HG02623 (cell line): ENCODE measurements around the gene STAT5A.
"Not testable (repeated sequence)": the region's sequence is repeated elsewhere in the genome, so short reads cannot be mapped to it uniquely, and the experiment has no call there.

Source experiments
- ATAC-seq: cut with Tn5 transposase; IDR thresholded peaks from one replicate; pipeline ENCODE4 v1.9.1; 2021; ENCODE audit warnings: moderate library complexity; ENCODE audit not compliant: unreplicated experiment

Gene STAT5A

DNA sequence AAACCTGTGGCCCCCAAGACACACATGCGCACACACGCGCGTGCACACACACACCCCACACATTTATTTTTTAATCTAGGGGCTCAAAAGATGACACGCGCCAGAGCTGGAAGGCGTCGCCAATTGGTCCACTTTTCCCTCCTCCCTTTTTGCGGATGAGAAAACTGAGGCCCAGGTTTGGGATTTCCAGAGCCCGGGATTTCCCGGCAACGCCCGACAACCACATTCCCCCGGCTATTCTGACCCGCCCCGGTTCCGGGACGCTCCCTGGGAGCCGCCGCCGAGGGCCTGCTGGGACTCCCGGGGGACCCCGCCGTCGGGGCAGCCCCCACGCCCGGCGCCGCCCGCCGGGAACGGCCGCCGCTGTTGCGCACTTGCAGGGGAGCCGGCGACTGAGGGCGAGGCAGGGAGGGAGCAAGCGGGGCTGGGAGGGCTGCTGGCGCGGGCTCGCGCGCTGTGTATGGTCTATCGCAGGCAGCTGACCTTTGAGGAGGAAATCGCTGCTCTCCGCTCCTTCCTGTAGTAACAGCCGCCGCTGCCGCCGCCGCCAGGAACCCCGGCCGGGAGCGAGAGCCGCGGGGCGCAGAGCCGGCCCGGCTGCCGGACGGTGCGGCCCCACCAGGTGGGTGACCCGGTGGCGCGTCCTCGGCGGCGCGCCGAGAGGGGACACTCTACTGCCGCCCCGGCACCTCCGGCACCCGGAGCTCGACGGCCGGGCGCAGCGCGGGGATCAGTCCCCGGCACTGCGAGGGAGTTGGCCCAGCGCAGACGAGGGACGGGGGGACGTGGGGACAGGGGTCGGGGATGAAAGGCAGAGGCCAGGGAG lies at the start of gene STAT5A:
STAT5A (plus strand) TSS at position 522 of the 826 bp plus-strand sequence. CDS start 914 bp downstream, outside the sequence.
- peak; percentile 32 for ATAC-seq

DNA sequence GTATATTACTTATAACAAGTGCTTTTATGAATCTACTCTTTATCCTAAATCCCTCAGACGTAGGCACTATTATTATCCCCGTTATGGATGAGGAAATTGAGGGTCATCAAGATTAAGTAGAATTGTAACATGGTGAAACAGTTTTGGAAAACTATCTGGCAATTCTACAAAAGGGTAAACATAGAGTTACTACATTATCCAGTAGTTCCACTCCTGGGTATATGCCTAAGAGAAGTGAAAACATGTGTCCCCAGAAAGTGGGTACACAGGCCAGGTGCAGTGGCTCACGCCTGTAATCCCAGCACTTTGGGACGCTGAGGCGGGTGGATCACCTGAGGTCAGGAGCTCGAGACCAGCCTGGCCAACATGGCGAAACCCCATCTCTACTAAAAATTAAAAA lies 48.7 kb upstream of the STAT5A start:
- not testable (repeated sequence) for ATAC-seq

DNA sequence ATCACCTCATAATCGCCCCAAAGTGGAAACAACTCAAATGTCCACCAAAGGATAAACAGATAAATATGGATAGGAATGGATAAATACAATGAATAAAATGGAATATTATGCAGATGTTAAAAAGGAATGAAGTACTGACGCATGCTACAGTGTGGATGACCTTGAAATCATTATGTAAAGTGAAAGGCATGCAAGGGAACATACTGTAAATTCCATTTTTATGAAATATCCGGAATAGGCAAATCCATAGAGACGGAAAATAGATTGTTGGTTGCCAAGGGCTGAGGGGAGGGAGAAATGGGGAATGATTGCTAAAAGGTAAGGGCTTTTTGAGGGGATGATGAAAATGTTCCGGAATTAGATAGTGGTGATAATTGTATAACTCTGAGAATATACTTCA lies 48.1 kb upstream of the STAT5A start:
- ATAC-seq = no peak

DNA sequence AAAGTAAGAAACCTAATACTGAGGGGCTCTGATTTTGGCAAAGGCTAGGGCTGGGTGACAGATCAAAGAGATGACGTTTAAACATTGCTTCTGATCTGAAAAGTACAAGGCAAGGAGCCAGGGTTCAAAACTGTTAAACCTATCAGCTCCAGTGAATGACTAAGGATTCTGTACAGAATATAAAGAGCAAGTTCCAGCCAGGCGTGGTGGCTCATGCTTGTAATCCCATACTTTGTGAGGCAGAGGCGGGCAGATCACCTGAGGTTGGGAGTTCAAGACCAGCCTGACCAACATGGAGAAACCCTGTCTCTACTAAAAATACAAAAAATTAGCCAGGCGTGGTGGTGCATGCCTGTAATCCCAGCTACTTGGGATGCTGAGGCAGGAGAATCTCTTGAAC lies 47.4 kb upstream of the STAT5A start:
- not testable (repeated sequence) for ATAC-seq

DNA sequence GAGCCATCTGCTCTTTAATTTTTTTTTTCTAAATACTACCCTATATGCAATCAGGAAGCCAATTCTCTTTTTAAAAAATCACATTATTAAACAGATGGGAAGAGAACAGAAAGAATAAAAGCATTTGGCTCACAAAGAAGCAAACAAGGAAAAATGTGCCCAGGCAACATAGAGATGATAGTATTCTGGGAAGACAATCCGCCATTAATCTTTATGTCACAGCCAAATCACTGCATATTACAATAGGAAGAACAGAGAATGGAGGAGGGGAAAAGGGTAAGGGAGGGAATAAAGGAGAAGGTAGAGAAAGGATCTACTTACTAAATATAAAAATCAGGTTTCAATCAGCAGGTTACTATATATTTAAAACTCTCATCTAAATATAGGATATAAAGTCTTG lies 46.4 kb upstream of the STAT5A start:
- no peak for ATAC-seq

DNA sequence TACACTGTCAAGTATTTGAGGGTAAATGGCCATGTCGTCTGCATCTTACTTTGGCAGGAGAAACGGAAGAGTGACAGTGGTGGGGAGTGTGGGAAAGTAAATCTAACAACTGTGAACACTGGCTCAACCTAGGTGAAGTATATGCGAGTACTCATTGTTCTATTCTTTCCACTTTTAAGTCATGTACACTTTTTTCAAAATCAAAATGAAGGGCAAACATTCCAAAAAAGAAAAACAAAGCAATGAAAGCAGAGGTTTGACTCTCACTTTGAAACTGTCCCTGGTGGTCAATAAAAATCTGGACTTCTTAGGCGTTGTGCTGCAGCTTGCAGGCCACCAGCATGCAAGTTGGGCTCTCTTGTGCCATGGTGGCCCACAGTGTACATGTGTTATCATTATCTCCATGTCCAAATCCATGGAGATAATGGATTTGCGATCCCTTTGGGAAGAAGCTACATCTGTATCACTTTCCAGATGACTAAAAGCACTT lies 44.8 kb upstream of the STAT5A start:
- no peak for ATAC-seq

DNA sequence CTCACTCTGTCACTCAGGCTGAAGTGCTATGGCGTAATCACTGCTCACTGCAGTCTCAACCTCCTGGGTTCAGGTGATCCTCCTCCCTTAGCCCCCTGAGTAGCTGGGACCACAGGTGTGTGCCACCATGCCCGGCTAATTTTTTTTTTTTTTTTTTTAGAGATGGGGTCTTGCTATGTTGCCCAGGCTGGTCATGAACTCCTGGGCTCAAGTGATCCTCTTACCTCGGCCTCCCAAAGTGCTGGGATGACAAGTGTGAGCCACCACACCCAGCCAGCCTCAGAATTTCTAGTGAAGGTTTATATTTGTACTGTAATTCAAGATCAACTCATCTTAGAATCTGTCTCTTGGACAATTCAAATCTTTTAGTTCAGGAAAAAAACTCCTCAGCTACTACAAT lies 44.2 kb upstream of the STAT5A start:
- ATAC-seq = not testable (repeated sequence)

DNA sequence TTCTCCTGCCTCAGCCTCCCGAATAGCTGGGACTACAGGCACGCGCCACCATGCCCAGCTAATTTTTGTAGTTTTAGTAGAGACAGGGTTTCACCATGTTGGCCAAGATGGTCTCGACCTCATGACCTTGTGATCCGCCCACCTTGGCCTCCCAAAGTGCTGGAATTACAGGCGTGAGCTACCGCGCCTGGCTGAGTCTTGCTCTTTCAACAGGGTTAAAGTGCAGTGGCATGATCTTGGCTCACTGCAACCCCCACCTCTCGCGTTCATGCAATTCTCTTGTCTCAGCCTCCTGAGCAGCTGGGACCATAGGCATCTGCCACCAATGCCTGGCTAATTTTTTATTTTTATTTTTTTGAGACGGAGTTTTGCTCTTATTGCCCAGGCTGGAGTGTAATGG lies 43.1 kb upstream of the STAT5A start:
- not testable (repeated sequence) for ATAC-seq

DNA sequence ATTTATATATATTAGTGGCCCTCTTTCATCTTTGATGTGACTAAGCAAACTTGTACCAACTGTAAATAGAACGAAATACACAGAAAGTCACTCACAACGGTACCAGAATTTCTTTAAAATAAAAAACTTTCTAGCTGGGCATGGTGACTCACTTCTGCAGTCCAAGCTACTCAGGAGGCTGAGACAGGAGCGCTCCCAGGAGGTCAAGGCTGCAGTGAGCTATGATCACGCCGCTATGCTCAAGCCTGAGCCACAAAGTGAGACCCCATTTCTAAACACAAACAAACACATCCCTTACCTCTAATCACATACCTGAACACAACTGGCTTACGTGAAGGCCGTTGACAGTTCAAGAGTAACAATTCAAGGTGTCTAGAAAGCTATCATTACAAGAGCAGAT lies 41.8 kb upstream of the STAT5A start:
- no peak for ATAC-seq

DNA sequence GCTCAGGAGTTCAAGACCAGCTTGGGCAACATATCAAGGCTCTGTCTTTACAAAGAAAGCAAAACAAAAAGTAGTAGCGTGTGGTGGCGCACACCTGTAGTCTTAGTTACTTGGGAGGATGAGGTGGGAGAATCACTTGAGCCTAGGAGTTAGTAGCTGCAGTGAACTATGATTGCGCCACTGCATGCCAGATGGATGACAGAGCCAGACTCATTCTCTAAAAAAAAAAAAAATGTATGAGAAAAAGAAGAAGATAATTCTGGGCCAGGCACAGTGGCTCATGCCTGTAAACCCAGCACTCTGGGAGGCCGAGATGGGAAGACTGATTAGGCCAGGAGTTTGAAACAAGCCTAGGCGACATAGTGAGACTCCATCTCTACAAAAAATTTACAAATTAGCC lies 40.6 kb upstream of the STAT5A start:
- no peak for ATAC-seq

DNA sequence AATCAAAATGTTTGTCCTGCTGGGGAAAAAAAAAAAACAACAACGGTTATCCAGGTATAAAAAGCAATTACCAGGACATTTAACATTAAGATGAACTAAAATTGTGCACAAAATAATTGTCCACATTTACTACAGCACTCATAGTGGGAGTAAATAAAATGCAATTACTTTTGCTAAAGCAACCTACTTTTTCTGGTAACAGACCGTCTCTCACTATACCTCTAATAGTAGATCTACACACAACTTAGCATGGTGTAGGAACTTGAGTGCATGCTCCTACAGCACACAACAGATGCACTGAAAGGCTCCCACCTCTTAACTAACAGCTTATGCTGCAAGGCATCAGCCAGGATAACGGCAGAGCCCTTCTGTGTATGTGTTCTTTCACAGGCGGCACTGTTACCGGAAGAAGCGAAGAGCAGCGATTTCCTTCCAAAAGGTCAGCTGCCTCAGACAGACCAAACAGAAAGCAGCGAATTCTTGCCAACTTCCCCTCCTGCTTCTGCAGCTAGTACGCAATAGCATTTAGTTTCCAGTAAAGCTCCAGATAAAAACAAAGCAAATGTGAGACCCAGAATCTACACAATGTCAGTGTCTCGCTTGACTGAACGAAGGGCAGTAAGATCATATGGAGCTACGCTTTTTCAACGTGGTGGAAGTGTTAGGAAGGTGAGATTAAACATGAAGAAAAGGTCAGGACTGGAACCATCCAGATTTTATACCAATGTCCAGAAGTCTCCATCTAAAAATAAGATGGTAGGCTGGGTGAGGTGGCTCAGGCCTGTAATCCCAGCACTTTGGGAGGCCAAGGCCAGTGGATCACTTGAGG lies 39.7 kb upstream of the STAT5A start:
- peak; percentile 50 for ATAC-seq

DNA sequence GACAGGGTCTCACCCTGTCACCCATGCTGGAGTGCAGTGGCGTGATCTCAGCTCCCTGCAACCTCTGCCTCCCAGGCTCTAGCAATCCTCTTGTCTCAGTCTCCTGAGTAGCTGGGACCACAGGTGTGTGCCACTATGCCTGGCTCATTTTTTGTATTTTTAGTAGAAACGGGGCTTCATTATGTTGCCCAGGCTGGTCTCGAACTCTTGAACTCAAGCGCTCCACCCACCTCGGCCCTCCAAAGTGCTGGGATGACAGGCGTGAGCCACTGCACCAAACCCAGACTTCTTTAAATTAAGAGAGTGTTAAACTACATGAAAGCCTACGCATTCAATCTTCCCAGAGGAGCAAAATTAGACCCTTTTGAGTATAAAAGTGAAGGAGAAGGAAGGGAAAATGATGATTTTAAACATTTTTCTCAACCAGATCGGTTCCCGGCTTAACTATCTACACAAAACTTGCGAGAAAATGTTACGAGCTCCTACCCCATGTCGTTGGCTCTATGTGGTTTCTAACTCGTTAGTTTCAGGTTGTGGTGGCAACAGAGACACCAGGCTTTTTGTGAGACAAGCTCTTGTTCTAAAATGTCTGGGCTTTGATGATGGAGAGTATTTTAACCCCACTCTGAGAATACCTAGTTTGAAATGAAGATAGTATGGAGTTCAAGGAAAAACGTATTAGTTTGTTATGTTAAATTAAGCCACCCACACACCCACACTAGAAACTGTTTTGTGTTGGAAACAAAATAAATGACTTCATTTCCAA lies 38.4 kb upstream of the STAT5A start:
- no peak for ATAC-seq

DNA sequence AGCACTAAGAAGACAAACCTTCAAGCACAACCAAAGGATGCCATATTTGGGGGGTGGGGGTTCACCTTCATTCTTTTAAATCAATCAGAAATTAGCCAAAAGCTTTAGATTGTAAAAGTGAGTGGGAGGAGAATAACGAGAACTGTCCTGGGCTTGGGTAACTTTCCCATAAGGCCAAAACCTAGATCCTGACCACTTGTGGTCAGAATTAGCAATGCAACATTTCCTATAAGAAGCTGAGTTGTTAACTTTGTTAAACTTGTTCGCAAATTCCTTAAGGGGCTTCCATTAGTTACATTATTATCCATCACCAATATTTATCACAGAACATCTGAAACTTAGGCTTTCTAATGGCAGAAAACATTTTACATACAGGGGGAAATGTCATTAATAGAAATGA lies 37.2 kb upstream of the STAT5A start:
- ATAC-seq = no peak

DNA sequence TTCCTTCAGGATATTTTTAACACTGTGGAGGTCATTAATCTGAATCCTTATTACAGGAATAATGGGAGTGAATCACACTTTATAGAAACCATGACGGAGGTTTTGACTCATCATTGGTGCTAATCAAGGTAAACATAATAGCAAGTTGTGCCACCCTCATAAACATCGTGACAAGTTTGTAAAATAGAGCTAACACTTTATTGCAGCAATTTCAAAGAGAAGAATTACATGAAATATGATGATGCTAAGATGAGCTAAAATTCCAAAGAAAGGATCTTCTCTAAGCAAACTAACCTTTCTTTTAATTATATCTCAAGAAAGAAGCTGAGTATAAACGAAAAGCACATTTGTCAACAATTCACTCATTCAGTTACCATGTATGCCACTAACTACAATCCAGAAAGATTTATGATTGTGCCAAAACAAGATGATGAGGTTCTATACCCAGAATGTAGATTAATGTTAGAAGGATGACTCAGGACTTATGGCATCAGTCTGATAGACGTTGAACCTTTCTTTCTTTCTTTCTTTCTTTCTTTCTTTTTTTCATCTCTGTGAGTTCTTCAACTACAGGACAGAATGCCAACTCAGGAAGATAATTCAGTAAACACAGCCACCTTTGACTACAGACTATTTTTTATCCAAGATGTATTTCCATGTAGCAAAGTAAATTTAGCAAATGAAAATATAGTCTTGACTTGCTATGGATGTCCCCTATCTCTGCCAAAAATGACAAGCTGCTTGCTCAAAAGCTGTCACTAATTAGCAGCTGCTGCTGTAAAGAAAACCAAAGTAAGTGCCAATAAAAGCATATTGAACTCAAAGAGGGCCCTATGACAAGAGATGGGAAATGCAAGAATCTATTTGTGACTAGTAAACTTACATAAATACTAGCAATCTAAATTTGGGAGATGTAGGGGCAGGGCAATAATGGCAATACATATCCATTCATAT lies 35.4 kb upstream of the STAT5A start:
- no peak for ATAC-seq

DNA sequence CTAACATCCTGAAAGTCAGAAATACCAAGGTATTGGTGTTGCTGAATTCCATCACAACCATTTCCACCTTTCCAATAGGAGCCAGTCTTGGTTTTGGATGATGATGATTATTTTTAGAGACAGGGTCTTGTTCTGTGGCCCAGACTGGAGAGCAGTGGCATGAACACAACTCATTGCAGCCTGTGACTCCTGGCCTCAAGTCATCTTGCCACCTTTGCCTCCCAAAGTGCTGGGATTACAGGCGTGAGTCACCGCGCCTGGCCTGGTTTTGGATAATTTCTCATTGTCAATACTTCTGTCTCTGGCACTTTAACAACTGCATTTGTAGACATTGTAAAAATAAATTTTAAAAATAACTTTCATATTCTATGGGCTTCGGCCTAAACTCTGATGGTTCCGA lies 34.7 kb upstream of the STAT5A start:
- ATAC-seq = no peak

DNA sequence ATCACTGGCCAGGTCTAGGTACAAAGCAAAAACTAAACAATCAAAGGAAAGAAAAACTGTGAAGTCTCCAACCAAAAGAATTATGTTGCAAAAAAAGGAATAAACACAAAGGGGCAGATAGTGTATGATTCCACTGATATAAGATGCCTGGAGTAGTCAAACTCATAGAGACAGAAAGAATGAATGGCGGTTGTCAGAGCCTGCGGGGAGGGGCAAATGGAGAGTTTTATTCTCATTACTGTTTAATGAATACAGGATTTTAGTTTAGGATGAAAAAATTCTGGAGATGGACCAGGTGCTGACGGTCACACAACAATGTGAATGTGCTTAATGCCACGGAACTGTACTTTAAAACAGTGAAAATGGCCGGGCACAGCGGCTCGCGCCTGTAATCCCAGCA lies 32.9 kb upstream of the STAT5A start:
- no peak for ATAC-seq

DNA sequence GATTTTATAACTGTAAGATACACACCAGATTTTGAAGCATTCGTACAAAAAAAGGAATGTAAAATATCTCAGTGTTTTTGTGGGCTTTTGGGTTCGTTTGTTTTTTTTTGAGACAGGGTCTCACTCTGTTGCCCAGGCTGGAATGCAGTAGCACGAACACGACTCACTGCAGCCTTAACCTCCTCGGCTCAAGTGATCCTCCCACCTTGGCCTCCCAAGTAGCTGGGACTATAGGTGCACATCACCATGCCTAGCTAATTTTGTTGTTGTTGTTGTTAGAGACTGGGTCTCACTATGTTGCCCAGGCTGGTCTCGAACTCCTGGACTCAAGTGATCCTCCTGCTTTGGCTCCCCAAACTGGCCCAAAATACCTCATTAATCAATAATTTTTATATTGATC lies 28.0 kb upstream of the STAT5A start:
- no peak for ATAC-seq

DNA sequence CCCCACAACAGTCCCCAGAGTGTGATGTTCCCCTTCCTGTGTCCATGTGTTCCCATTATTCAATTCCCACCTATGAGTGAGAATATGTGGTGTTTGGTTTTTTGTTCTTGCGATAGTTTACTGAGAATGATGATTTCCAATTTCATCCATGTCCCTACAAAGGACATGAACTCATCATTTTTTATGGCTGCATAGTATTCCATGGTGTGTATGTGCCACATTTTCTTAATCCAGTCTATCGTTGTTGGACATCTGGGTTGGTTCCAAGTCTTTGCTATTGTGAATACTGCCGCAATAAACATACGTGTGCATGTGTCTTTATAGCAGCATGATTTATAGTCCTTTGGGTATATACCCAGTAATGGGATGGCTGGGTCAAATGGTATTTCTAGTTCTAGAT lies 23.9 kb upstream of the STAT5A start:
- ATAC-seq = not testable (repeated sequence)

DNA sequence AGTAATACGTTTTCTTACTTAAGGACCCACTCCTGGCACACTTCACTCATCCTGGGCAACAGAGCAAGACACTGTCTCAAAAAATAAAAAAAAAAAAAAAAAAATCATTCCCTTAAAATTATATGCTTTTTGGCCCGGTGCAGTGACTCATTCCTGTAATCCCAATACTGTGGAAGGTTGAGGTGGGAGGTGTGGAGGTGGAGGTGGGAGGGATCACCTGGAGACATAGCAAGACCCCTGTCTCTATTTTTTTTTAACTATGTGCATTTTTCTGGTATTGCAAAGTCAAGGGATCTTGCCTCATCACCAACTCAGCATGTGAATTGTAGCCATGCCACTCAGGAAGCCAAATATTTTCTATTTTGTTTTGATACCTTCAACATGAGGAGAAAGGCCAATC lies 21.8 kb upstream of the STAT5A start:
- ATAC-seq = no peak
